WTC11 (cell line): Measurements from ENCODE around the gene MORN1. TPM values are rescaled to one million over a fixed set of nuclear protein-coding genes. Genes with fewer than 3 reads are reported as not detected.

ENCODE experiments used
- ATAC-seq: fragments of 200-7000 bp; cut with Tn5 transposase; 2 replicates; pipeline ENCODE4 v1.10.0; 2021; ENCODE audit warnings: mild to moderate bottlenecking, moderate library complexity
- CTCF ChIA-PET: fragments of 300-600 bp; sonication (Branson Sonifier 250); formaldehyde crosslinking; loops from one replicate; lab custom pipeline; 2021; ENCODE audit warnings: antibody characterized with exemption; lab: Charles Lee
- POLR2A ChIA-PET: fragments of 350-600 bp; sonication (Branson Sonifier 250); formaldehyde crosslinking; loops from one replicate; lab custom pipeline; 2021; ENCODE audit warnings: antibody characterized with exemption; lab: Charles Lee
- DNase-seq: peaks from one replicate; pipeline ENCODE4 v3.0.0; 2021; ENCODE audit warnings: low spot score
- H3K27ac Mint-ChIP-seq: 2 replicates; pipeline ENCODE4 v1.8.0; 2021; ENCODE audit warnings: mixed read lengths
- H3K27me3 Mint-ChIP-seq: 2 replicates; pipeline ENCODE4 v1.8.0; 2021; ENCODE audit warnings: low read depth, mild to moderate bottlenecking, moderate library complexity, mixed read lengths
- H3K36me3 Mint-ChIP-seq: 2 replicates; pipeline ENCODE4 v1.8.0; 2021; ENCODE audit warnings: mixed read lengths
- H3K4me1 Mint-ChIP-seq: 2 replicates; pipeline ENCODE4 v1.8.0; 2022; ENCODE audit warnings: mixed read lengths
- H3K4me3 Mint-ChIP-seq: 2 replicates; pipeline ENCODE4 v1.8.0; 2021; ENCODE audit warnings: mild to moderate bottlenecking, moderate library complexity, mixed read lengths
- H3K9me3 Mint-ChIP-seq: 2 replicates; pipeline ENCODE4 v1.8.0; 2021; ENCODE audit warnings: mixed read lengths
- CBFB ChIP-seq: sonication (generic); formaldehyde crosslinking; IDR thresholded peaks from 2 replicates; pipeline ENCODE4 v1.8.1; 2022; ENCODE audit warnings: mild to moderate bottlenecking, low read depth, missing genetic modification reagents
- CREB1 ChIP-seq: sonication (generic); formaldehyde crosslinking; IDR thresholded peaks from 2 replicates; pipeline ENCODE4 v1.8.0; 2023; ENCODE audit warnings: mild to moderate bottlenecking, missing genetic modification reagents
- ELF4 ChIP-seq: sonication (generic); formaldehyde crosslinking; IDR thresholded peaks from 2 replicates; pipeline ENCODE4 v1.8.1; 2022; ENCODE audit warnings: low read depth, mild to moderate bottlenecking, moderate library complexity, missing genetic modification reagents
- FOXP1 ChIP-seq: sonication (generic); formaldehyde crosslinking; IDR thresholded peaks from 2 replicates; pipeline ENCODE4 v1.8.0; 2022; ENCODE audit warnings: missing genetic modification reagents, mild to moderate bottlenecking, moderate library complexity, borderline replicate concordance
- GRHL2 ChIP-seq: fragments of 250-450 bp; sonication (Bioruptor Pico); IDR thresholded peaks from 2 replicates; pipeline ENCODE4 v1.8.0; 2022; ENCODE audit warnings: mild to moderate bottlenecking, moderate library complexity; ENCODE audit not compliant: insufficient replicate concordance, severe bottlenecking
- IRF2 ChIP-seq: sonication (generic); formaldehyde crosslinking; IDR thresholded peaks from 2 replicates; pipeline ENCODE4 v1.8.0; 2022; ENCODE audit warnings: low read depth, missing genetic modification reagents, borderline replicate concordance
- JUN ChIP-seq: sonication (generic); formaldehyde crosslinking; IDR thresholded peaks from 2 replicates; pipeline ENCODE4 v1.8.0; 2023; ENCODE audit warnings: mild to moderate bottlenecking, missing genetic modification reagents
- NFATC4 ChIP-seq: fragments of 250-450 bp; sonication (Bioruptor Pico); IDR thresholded peaks from 2 replicates; pipeline ENCODE4 v1.9.0; 2021; ENCODE audit warnings: mild to moderate bottlenecking
- NFYB ChIP-seq: sonication (generic); formaldehyde crosslinking; conservative IDR thresholded peaks from 2 replicates; pipeline ENCODE4 v1.8.0; 2022; ENCODE audit warnings: low read depth, missing genetic modification reagents
- SMAD3 ChIP-seq: sonication (generic); formaldehyde crosslinking; IDR thresholded peaks from 2 replicates; pipeline ENCODE4 v1.8.0; 2022; ENCODE audit warnings: missing genetic modification reagents, mild to moderate bottlenecking, borderline replicate concordance
- TEAD4 ChIP-seq: sonication (generic); formaldehyde crosslinking; IDR thresholded peaks from 2 replicates; pipeline ENCODE4 v1.8.0; 2022; ENCODE audit warnings: mild to moderate bottlenecking, missing genetic modification reagents
- TP53 ChIP-seq: sonication (generic); formaldehyde crosslinking; IDR thresholded peaks from 2 replicates; pipeline ENCODE4 v1.8.1; 2023; ENCODE audit warnings: mild to moderate bottlenecking, missing genetic modification reagents
- ZNF232 ChIP-seq: sonication (generic); formaldehyde crosslinking; IDR thresholded peaks from 2 replicates; pipeline ENCODE4 v1.8.0; 2022; ENCODE audit warnings: mild to moderate bottlenecking, missing genetic modification reagents
- ZNF423 ChIP-seq: fragments of 250-450 bp; sonication (Bioruptor Pico); IDR thresholded peaks from 2 replicates; pipeline ENCODE4 v2.1.2; 2022; ENCODE audit warnings: mild to moderate bottlenecking, moderate library complexity
- total RNA-seq: library from RNA; stranded (reverse); gene quantifications from 3 replicates; pipeline ENCODE4 v1.2.3, GENCODE V29; 2021
- TF ChIP-seq, protein P1 (sequence below): sonication (generic); formaldehyde crosslinking; IDR thresholded peaks from 2 replicates; pipeline ENCODE4 v1.8.1; 2023; ENCODE audit warnings: mild to moderate bottlenecking, missing genetic modification reagents, moderate library complexity
- TF ChIP-seq, protein P2 (sequence below): sonication (generic); formaldehyde crosslinking; IDR thresholded peaks from 2 replicates; pipeline ENCODE4 v1.8.0; 2022; ENCODE audit warnings: mild to moderate bottlenecking, missing genetic modification reagents
- TF ChIP-seq, protein P3 (sequence below): sonication (generic); formaldehyde crosslinking; IDR thresholded peaks from 2 replicates; pipeline ENCODE4 v1.8.1; 2022; ENCODE audit warnings: missing genetic modification reagents, borderline replicate concordance
- TF ChIP-seq, protein P4 (sequence below): sonication (generic); formaldehyde crosslinking; IDR thresholded peaks from 2 replicates; pipeline ENCODE4 v1.8.0; 2022; ENCODE audit warnings: mild to moderate bottlenecking, missing genetic modification reagents
- TF ChIP-seq, protein P5 (sequence below): fragments of 250-450 bp; sonication (Bioruptor Pico); IDR thresholded peaks from 2 replicates; pipeline ENCODE4 v1.9.0; 2021; ENCODE audit warnings: mild to moderate bottlenecking

The MORN1 gene
- total RNA-seq, 1 experiment from 2014 or later: 14.5 TPM

DNA sequence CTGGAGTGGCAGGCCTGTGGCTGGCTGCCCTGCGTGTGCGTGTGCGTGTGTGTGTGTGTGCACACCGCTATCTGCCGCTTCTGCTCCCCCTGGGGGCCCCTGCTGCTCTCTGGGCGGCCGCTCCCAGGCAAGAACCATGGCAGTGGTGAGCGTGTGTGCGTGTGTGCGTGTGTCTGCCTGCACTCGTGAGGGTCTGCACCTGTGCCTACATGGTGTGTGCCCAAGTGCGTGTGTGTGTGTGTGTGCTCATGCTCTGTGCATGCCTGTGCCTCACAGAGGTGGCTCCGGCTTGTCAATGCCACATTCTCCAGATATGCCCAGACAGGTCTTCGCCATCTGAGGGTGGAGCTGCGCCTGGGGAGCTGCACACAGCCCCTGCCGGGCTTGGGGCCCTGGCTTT is 39.7 kb upstream of the MORN1 start:
- peaks cover 11% of the 10 kb centered on the region for H3K9me3 Mint-ChIP-seq
- no peaks in the 10 kb centered on the region for H3K36me3 Mint-ChIP-seq
- no peaks in the 10 kb centered on the region for H3K27me3 Mint-ChIP-seq
- no peak overlapping the region for H3K4me3 Mint-ChIP-seq
- CTCF ChIA-PET: interaction anchor here (1.4 to 1.7 kb wide), 3 partner anchors 15 to 117 kb away, joined by 3 to 9 read pairs (median 8); no protein-coding TSS in a partner anchor
- no peak overlapping the region for H3K27ac Mint-ChIP-seq
- POLR2A ChIA-PET: no interaction called here
- TF ChIP-seq ZNF423 (CRISPR knock-in tag): no peak
- TF ChIP-seq, protein P1, sequence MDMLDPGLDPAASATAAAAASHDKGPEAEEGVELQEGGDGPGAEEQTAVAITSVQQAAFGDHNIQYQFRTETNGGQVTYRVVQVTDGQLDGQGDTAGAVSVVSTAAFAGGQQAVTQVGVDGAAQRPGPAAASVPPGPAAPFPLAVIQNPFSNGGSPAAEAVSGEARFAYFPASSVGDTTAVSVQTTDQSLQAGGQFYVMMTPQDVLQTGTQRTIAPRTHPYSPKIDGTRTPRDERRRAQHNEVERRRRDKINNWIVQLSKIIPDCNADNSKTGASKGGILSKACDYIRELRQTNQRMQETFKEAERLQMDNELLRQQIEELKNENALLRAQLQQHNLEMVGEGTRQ: no peak
- no peak for TF ChIP-seq CREB1 (CRISPR knock-in tag)
- TF ChIP-seq IRF2: no peak
- TF ChIP-seq NFATC4 (CRISPR knock-in tag): no peak
- TF ChIP-seq JUN: no peak
- no peak for TF ChIP-seq SMAD3 (CRISPR knock-in tag)
- TF ChIP-seq, protein P2, sequence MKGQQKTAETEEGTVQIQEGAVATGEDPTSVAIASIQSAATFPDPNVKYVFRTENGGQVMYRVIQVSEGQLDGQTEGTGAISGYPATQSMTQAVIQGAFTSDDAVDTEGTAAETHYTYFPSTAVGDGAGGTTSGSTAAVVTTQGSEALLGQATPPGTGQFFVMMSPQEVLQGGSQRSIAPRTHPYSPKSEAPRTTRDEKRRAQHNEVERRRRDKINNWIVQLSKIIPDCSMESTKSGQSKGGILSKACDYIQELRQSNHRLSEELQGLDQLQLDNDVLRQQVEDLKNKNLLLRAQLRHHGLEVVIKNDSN (CRISPR knock-in tag): no peak
- no peak for TF ChIP-seq FOXP1 (CRISPR knock-in tag)
- TF ChIP-seq CBFB (CRISPR knock-in tag): no peak
- no peak for TF ChIP-seq TP53 (CRISPR knock-in tag)
- TF ChIP-seq ZNF232 (CRISPR knock-in tag): no peak
- no peak for TF ChIP-seq NFYB (CRISPR knock-in tag)
- TF ChIP-seq, all 79 proteins: peak for 0
- ATAC-seq (no peak), DNase-seq (no peak)
- H3K4me1 Mint-ChIP-seq: no peaks in the 10 kb centered on the region

DNA sequence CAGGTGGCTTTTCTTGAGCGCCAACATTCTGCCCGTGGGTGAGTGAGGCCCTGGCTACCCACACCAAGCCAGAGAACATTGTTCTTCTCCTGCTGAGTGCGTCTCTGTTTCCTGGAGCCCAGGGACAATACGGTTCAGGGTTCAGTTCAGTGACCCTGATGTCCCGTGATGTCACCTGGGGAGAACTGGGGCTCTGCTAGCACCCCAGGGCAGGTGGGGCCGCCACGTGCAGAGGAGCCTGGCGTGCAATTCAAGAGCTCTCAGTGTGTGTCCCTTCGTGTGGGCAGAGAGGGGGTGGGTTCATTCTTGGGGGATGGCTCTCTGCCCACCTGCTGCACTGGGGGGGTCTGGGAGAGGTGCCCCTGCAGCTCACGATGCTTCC is 39.2 kb upstream of the MORN1 start:
- DNase-seq (no peak), ATAC-seq (no peak)
- no peaks in the 10 kb centered on the region for H3K36me3 Mint-ChIP-seq
- TF ChIP-seq, protein P3, sequence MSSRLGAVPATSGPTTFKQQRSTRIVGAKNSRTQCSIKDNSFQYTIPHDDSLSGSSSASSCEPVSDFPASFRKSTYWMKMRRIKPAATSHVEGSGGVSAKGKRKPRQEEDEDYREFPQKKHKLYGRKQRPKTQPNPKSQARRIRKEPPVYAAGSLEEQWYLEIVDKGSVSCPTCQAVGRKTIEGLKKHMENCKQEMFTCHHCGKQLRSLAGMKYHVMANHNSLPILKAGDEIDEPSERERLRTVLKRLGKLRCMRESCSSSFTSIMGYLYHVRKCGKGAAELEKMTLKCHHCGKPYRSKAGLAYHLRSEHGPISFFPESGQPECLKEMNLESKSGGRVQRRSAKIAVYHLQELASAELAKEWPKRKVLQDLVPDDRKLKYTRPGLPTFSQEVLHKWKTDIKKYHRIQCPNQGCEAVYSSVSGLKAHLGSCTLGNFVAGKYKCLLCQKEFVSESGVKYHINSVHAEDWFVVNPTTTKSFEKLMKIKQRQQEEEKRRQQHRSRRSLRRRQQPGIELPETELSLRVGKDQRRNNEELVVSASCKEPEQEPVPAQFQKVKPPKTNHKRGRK (CRISPR knock-in tag): no peak
- TF ChIP-seq, protein P4, sequence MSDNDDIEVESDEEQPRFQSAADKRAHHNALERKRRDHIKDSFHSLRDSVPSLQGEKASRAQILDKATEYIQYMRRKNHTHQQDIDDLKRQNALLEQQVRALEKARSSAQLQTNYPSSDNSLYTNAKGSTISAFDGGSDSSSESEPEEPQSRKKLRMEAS (CRISPR knock-in tag): no peak
- TF ChIP-seq ELF4 (CRISPR knock-in tag): no peak
- no peak for TF ChIP-seq TEAD4 (CRISPR knock-in tag)
- TF ChIP-seq, protein P5, sequence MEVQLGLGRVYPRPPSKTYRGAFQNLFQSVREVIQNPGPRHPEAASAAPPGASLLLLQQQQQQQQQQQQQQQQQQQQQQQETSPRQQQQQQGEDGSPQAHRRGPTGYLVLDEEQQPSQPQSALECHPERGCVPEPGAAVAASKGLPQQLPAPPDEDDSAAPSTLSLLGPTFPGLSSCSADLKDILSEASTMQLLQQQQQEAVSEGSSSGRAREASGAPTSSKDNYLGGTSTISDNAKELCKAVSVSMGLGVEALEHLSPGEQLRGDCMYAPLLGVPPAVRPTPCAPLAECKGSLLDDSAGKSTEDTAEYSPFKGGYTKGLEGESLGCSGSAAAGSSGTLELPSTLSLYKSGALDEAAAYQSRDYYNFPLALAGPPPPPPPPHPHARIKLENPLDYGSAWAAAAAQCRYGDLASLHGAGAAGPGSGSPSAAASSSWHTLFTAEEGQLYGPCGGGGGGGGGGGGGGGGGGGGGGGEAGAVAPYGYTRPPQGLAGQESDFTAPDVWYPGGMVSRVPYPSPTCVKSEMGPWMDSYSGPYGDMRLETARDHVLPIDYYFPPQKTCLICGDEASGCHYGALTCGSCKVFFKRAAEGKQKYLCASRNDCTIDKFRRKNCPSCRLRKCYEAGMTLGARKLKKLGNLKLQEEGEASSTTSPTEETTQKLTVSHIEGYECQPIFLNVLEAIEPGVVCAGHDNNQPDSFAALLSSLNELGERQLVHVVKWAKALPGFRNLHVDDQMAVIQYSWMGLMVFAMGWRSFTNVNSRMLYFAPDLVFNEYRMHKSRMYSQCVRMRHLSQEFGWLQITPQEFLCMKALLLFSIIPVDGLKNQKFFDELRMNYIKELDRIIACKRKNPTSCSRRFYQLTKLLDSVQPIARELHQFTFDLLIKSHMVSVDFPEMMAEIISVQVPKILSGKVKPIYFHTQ (CRISPR knock-in tag): no peak
- TF ChIP-seq GRHL2 (CRISPR knock-in tag): no peak
- no peak for TF ChIP-seq ZNF423 (CRISPR knock-in tag)
- H3K9me3 Mint-ChIP-seq: peaks cover 11% of the 10 kb centered on the region
- ChIA-PET CTCF (interaction anchor here (1.0 to 1.7 kb wide), 9 partner anchors 10 to 356 kb away, joined by 3 to 9 read pairs (median 4); no protein-coding TSS in a partner anchor), POLR2A (no interaction called here)
- no peaks in the 10 kb centered on the region for H3K27me3 Mint-ChIP-seq
- H3K4me3 Mint-ChIP-seq: no peak overlapping the region
- no peaks in the 10 kb centered on the region for H3K4me1 Mint-ChIP-seq
- no peak overlapping the region for H3K27ac Mint-ChIP-seq
